GM18505 (cell line): ENCODE measurements around the gene EXOC3L4.
A peak's percentile ranks its signal among the peaks of the same experiment; 100 is the strongest.
"Not testable (repeated sequence)": the region's sequence is repeated elsewhere in the genome, so short reads cannot be mapped to it uniquely, and the experiment has no call there.

ENCODE experiments used
- ATAC-seq: cut with Tn5 transposase; IDR thresholded peaks from one replicate; pipeline ENCODE4 v1.9.1; 2021; ENCODE audit not compliant: unreplicated experiment
- POLR2A ChIP-seq: IDR thresholded peaks from 4 replicates; pipeline ENCODE4 v1.6.1; 2011; ENCODE audit warnings: borderline replicate concordance; ENCODE audit not compliant: insufficient read depth, insufficient read length; ENCODE audit errors: extremely low read depth

EXOC3L4 gene

GRCh38 chr14:103118018-103118662 is 23.6 kb downstream of the EXOC3L4 start:
- no peak for ATAC-seq
- no peak for TF ChIP-seq POLR2A

DNA sequence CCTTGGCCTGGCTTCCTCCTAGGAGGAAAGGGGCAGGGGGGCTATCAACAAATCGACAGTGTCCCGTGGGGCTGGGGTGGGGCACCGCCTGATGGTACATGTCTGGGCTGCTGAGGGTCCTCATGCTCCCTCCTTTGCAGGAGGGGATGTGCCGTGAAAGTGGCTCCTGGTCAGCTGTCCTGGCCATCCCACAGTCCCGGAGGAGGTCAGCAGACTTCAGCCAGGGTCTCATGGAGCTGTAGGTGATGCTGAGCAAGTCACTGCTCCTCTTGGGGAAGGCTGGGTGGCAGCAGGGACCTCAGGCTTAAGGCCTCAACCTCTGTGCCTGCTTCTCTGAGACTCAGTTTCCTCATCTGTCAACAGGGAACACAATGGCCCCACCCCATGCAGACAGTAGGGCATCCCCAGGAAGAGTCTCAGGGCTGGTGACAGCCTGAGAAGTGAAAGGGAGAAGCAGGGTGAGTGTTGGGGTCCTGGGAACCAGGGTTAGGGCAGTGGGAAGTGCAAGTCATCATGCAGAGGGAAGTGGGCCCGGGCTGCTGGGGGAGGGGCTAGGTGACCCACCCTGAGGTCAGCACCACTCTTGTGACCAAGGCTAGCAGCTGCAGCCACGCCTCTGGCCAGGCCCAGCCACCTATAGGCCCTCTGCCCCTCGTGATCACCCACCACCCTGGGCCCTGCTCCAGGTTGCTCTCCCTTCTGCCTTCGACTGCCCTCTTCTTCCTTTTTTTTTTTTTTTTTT is 24.3 kb downstream of the EXOC3L4 start:
- TF ChIP-seq POLR2A: no peak
- no peak for ATAC-seq

GRCh38 chr14:103119527-103119926 is 25.0 kb downstream of the EXOC3L4 start:
- not testable (repeated sequence) for ATAC-seq

DNA sequence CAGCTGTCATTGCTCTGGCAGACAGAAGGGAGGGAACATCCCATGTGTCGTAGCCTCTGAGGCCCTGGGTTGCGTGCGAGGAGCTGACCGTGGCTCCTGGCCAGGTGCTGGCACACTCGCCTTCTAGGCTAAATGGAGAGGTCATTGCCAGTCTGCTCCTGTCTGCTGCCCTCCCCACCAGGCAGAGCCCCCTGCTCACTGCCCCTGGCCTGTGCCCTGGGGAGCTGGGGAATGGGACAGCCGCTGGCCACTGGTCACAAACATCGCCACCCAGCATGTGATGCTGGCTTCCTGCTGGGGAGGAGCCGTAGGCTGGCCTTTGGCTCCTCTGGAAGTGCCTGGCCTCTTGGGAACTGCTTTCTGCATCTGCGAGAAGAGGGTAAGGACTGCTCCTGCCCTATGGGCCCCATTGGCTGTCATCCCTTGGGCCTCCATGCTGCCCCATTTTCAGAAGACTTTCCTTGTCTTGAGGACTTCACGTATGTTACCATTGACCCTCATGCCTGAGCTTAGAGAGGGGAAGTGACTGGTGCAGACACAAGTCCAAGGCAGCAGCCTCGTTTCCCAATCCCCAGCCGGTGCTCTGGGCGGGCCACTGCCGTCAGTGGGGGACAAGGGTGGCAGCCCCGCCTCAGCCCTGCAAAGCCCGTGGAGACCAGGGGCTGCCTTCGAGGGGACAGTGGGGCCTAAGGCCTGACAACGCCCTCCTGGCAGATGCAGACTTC is 26.8 kb downstream of the EXOC3L4 start:
- TF ChIP-seq POLR2A: no peak
- ATAC-seq: no peak

DNA sequence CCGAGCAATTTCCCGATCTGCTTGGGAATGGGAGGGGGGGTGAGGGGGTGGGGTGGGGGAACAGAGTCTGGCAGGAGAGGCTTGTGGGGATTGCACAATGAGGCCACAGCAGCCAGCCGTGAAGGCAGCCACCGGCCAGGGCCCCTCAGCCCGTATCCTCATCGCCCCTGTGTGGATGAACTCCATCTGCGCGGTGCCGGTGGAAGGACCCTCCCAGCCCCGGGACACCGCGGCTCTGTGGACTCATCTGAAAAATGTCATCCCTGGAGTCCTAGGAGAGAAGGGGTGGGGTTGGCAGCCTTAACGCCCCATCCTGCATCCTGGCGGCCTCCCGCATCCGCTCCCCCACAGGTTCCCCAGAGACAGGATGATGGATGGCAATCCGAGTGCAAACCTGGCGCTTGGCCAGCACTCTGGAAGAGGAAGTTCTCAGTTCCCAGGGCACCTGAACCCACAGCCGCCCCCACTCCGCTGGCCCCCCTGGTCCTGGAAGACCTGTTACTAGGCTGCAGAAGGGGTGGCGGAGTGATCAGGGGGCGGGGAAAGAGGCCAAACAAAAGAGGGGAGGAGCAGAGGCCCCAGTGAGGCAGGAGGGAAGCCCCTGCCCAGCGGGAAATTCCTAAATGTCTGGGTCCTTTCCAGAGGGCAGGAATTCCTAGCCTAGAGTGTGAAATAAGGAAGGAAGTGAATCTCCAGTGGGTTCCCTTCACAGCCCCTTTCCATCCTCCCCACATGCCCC is 27.5 kb downstream of the EXOC3L4 start:
- TF ChIP-seq POLR2A: no peak
- no peak for ATAC-seq

DNA sequence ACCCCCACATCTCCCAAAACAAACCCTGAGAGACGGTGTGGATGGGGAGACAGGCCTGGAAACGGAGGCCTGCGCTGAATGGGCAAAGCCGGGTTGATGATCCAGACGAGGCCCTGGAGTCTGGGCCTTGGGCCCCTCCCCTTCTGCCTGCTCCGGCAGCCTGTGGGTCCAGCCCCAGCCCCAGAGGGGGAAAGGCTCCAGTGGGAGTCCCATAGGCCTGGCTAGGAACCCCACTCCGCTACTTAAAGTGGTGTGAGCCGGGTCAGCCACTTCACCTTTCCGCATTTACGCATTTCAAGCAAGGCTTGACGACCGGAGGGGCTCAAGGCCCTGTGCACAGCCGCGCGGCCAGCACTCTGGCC is 28.0 kb downstream of the EXOC3L4 start:
- no peak for ATAC-seq
- TF ChIP-seq POLR2A: no peak

- no peak for ATAC-seq
- peak; percentile 47 for TF ChIP-seq POLR2A
Measured at GRCh38 chr14:103122947-103123633, 28.6 kb downstream of the EXOC3L4 start, which contains the start of gene TNFAIP2. Gene TNFAIP2, plus strand, starts transcription at chr14:103123461. Its CDS starts 2,997 bp downstream, at chr14:103126458.

GRCh38 chr14:103123634-103124500 is 29.3 kb downstream of the EXOC3L4 start:
- ATAC-seq: no peak
- no peak for TF ChIP-seq POLR2A

DNA sequence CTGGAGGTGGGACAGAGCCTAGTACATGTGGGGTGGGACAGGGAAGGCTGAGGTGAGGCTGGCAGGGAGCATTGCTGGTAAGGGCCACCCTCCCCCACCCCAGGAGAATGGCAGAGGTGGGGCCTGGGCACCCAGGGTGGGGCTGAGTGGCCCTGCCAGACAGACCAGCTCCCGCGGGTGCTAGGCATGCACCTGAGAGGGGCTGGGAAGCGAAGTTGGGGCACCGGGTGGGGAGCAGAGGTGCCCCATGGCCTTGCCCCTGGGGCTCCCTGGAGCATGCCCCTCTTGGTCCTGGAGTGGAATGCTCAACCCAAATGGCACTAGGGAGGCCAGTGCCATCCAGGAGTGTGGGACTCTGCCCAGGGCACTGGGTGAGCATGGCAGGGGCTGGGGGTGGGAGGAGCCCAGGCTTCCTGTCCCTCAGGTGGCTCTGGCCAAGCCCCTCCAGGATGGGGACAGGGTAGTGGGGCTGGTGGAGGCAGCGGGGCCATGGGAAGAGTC is 30.0 kb downstream of the EXOC3L4 start:
- TF ChIP-seq POLR2A: no peak
- no peak for ATAC-seq

DNA sequence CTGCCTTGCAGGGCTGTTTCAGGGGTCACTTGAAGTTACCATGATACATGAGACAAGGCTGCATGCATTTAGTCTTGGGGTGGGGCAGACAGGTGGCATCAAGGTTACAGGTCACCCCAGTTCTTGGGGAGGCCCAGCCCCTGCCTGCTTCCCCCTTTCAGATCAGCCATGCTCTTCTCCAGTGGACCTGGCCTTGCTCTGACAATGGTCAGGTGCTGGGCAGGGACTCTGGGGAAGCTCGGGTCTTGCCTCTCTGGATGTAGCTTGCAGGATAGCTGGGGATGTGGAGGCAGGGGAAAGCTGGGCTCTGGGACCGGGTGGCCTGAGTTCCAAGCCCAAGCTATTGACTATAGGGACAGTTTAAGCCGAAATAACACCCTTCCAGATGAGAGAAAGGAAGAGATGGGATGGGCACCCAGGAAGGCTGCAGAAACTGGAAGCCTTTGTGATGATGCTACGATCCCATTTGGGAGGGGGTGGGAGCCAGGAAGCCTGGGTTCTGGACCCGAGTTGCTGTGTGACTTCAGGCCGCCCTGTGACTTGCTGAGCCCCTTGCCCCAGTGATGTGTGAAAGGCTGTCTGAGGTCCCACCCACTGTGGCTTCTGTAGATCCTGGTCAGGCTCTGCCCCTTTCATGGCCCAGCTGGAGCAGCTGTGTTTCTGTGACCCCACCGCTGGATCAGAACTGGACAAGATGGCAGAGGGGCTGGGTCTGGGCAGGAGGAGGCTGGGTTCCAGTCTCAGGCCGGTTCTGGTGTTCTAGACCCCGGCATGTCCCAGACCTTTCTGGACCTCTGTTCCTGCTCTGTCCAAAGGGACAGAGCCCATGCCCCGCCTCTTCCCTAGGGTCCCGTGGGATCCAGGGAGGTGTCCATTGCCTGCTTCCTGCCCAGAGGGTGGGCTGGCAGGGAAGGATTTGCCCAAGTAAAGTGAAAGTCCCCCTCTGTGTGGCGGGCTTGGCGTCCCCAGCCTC is 30.9 kb downstream of the EXOC3L4 start:
- TF ChIP-seq POLR2A: no peak
- ATAC-seq: no peak

- ATAC-seq: no peak
- TF ChIP-seq POLR2A: no peak
Measured at GRCh38 chr14:103126088-103126872, 31.8 kb downstream of the EXOC3L4 start.
